Coronary artery (tissue), 2 donors: ENCODE data around the gene FGFR4.

Source experiments
- DNase-seq: peaks from one replicate; pipeline ENCODE4 v3.0.0-alpha.2; 2017; ENCODE audit warnings: low spot score
- H3K27ac ChIP-seq, 2 donors: fragments of 200-600 bp; sonication (generic); one replicate each; pipeline ENCODE4 v1.5.1; 2016 to 2019
- H3K4me3 ChIP-seq: fragments of 200-600 bp; sonication (generic); 2 replicates; pipeline ENCODE4 v1.5.1; 2016; ENCODE audit warnings: mild to moderate bottlenecking, moderate library complexity
- TF ChIP-seq, protein P1 (sequence below): fragments of 200-600 bp; sonication (generic); IDR thresholded peaks from one replicate; pipeline ENCODE4 v1.5.1; 2019; ENCODE audit warnings: antibody characterized with exemption

The FGFR4 gene

DNA sequence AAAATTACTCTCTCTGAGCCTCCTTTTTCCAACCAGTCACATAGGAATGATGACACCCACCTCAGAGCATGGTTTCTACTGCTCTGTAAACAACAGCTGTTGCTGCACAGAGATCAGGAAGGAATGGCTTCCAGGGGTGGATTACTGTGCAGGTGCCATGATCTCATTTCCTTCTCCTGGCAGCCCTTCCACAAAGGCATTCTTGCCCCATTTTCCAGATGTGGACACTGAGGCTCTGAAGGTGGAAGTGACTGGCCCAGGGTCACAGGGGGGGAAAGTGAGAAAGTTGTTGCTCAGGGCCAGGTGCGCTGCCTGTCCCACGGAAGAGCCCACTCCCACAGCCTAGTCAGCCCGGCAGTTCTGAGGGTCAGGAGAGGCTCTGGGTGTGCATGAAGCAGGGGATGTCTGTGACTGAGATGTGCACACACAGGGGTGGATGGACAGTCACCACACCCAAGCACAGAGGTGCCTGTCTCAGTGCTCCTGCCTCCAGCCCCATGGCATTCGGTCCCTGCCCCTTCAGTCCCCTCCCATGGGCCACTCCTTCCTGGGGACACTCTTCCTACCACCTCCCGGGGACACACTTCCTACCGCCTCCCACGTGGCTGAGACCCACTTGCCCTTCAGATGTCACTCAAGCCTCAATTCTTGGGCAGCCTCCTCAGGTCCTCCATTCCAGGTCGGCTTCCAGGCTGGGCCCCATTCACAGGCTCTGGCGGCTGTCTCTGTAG is 17.0 kb downstream of the FGFR4 start:
- Histone ChIP-seq H3K4me3 (no peak overlapping the region), H3K27ac (no peak overlapping the region)
- TF ChIP-seq, protein P1, sequence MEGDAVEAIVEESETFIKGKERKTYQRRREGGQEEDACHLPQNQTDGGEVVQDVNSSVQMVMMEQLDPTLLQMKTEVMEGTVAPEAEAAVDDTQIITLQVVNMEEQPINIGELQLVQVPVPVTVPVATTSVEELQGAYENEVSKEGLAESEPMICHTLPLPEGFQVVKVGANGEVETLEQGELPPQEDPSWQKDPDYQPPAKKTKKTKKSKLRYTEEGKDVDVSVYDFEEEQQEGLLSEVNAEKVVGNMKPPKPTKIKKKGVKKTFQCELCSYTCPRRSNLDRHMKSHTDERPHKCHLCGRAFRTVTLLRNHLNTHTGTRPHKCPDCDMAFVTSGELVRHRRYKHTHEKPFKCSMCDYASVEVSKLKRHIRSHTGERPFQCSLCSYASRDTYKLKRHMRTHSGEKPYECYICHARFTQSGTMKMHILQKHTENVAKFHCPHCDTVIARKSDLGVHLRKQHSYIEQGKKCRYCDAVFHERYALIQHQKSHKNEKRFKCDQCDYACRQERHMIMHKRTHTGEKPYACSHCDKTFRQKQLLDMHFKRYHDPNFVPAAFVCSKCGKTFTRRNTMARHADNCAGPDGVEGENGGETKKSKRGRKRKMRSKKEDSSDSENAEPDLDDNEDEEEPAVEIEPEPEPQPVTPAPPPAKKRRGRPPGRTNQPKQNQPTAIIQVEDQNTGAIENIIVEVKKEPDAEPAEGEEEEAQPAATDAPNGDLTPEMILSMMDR = no peak
- DNase-seq = no peak

DNA sequence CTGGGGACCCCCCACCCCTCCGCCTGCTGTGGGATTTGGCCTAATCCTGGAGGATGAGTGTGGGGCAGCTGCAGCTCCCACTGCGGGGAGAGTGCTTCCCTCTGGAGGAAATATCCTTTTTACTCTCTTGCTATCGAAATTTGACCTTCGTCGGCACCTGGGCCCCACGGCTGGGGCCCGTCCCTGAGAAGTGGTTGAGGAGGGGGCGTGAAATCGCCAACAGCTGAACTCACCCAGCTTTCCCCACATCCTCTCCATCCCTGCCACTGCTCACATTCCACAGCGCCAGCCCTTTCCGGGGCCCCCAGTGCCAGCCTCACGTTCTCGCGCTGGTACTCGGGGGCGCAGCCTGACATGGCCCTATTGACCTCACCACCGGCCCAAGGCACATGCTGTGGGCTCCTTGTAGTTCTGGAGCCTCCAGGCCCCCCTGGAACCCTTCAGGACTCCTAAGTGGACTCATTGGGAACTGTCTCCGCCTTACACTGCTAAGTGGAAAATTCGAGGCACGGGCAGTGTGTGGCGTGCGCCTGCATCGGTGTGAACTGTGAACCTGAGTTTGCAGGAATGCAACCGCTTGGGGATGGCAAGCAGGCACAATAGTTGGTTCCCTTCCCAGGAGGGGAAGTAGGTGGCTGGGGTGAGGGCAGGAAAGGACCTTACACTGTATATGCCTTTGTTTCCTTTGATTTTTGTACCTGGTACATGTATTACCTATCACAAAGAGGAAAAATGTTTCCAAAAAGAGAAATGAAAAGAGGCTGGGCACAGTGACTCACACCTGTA is 19.2 kb downstream of the FGFR4 start:
- TF ChIP-seq, protein P1 = no peak
- Histone ChIP-seq H3K27ac (no peak overlapping the region), H3K4me3 (no peak overlapping the region)
- no peak for DNase-seq

DNA sequence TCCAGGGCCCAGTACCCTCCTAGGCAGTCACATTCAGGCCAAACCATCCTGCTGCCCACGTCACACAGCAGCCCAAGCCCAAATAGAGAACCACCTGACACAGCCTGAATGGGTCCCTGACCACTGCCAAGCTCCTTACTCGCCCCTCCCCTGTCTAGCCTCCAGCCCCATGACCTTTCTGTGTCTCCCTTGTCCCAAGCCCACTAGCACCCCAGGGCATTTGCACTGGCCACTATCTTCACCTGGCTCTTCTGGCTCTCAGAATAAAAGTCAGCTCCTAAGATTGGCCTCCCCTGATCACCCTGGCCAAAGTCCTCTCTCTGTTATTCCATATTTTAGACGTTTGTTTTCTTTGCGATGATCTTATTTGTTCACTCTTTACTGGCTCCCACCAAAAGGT is 20.4 kb downstream of the FGFR4 start:
- no peak for DNase-seq
- no peak overlapping the region for H3K4me3 ChIP-seq
- TF ChIP-seq, protein P1 = no peak
- no peak overlapping the region for H3K27ac ChIP-seq

DNA sequence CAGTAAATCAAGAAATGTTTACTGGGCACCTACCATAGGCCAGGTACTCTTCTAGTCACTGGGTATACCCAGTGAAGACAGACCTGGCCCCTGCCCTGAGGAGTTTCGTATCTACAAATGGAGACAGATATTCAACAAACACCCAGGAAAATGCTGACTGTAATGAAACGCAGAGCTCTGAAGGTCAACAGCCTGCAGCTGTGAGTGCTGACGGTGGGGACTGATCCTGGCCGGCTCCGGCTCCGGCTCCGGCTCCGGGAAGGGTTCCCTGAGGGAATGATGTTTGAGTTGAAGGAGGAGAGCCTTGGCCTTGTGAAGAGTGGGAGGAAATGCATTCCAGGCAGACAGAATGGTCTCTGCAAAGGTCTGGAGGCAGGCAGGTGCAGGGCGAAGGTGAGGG is 23.1 kb downstream of the FGFR4 start:
- no peak overlapping the region for H3K4me3 ChIP-seq
- DNase-seq = no peak
- TF ChIP-seq, protein P1 = no peak
- H3K27ac ChIP-seq = no peak overlapping the region

DNA sequence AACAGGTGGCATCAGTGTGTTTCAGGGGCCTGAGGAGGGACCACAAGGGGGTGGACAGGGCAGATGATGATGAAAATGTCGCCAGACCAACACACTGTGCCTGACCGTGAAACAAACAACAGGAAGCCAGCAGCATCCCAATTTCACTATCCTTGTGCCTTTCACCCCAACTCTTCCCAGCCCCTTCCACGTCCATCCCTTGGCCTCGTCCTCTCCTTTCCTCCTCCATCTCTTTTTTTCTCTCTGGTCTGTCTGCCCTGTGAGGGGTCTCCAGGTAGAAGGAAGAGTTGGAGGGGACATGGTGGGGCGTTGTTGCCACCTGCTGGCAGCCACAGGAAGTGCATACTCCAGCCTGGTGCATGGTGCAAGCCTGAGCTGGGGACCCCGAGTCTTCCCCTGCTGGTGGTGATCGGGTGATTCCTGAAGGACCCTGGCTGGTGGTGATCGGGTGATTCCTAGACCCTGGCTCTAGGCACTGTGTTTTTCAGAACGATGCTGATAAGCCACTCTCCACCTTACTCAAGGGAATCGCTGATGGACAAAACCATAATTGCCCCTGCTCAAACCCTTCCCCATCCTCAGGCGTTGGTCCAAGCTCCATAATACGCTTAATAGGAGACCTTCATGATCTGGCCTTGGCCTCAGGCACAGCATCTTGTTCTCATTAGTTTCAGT is 25.1 kb downstream of the FGFR4 start:
- DNase-seq = peak; percentile 72
- TF ChIP-seq, protein P1 = peak; percentile 94

DNA sequence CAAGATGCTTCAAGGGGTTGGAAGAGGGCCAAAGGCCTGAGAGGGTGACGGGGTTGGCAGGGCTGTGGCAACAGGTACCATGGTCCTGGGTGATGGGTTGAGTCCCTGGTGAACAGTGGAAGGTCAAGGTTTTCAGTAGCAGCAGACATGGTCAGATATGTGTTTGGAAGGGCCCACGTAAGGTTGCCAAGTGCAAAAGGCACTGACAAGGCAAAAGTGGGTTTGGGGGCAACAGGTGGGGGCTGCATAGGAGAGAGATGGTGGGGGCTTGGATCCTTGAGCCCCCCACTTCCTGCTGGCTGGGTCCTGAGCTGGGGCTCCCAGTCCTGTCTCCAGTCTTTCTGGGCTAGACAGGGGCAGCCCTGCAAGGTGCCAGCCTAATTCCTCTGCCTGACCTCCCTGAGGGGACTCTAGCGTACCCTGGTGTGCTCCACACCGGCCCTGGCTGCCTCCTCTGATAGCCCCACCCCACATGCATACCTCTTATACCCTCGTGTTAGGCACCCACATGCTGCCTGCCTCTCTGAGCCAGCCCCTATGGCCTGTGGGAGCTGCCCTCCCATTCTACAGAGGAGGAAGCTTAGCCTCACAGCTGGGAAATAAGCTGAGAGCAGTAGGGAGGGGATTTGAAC is 26.0 kb downstream of the FGFR4 start:
- DNase-seq = no peak
- no peak overlapping the region for H3K27ac ChIP-seq
- TF ChIP-seq, protein P1 = no peak
- H3K4me3 ChIP-seq = no peak overlapping the region

More for the DNA sequence above, 25.1 kb downstream of the FGFR4 start:
- no peak overlapping the region for H3K4me3 ChIP-seq
- H3K27ac ChIP-seq = no peak overlapping the region
